ENCODE results near the gene EIF6.

- TF ChIP-seq CTCF (conservative IDR thresholded peaks at IDR 0.05; ENCODE audit: low read depth, low read length) (no peak), EZH2 (IDR thresholded peaks at IDR 0.05; ENCODE audit: borderline replicate concordance, low read depth, low read length, poor library complexity, severe bottlenecking) (no peak)
Observed at GRCh38 chr20:35325401-35325800, 40.8 kb upstream of the EIF6 start.
